HEK293T (cell line): Measurements from ENCODE around the gene PSMA3.

ENCODE experiments used
- ELF4 ChIP-seq: fragments of 450-650 bp; IDR thresholded peaks from 2 replicates; pipeline ENCODE4 v1.6.1; 2017; ENCODE audit warnings: antibody characterized with exemption
- SP1 ChIP-seq: fragments of 450-650 bp; IDR thresholded peaks from 2 replicates; pipeline ENCODE4 v1.6.1; 2017
- TARDBP ChIP-seq: fragments of 450-650 bp; IDR thresholded peaks from 2 replicates; pipeline ENCODE4 v1.6.1; 2016

DNA sequence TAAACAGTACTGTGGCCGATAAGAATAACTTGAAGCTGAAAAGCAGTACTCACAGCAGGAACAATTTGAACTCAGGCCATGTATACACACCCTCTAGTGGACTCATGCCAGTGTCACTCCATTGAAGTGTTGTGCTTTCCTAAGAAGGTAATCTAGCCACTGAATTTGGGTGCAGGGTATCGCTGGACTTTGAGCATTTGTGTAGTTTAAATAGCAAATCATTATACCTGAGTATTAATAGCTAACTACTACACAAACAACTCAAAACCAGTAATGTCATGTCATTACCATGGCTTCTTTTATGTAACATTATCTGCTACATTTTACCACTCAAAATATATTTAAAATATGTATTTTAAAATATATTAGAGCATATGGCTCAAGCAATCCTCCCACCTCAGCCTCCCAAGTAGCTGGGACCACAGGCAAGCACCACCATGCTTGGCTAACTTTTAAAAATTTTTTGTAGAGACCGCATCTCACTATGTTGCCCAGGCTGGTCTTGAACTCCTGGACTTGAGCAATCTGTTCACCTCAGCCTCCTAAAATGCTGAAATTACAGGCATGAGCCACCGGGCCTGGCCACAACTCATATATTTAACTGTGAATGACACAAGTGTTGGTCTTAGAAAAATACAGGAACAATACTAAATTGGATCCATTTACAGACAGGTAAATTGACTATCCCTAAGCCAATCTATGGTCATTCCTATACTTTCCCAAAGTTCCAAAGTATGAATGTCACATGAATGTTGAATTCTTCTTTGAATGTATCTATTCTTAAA, 28.1 kb downstream of the PSMA3 start:
- TF ChIP-seq ELF4 (no peak), TARDBP (no peak), SP1 (no peak)
